GM19035 (cell line): ENCODE measurements around the gene MRPL24.
"Not testable (repeated sequence)": the region's sequence is repeated elsewhere in the genome, so short reads cannot be mapped to it uniquely, and the experiment has no call there.

Experiments
- ATAC-seq: cut with Tn5 transposase; IDR thresholded peaks from one replicate; pipeline ENCODE4 v1.9.1; 2021; ENCODE audit not compliant: unreplicated experiment

MRPL24 gene

DNA sequence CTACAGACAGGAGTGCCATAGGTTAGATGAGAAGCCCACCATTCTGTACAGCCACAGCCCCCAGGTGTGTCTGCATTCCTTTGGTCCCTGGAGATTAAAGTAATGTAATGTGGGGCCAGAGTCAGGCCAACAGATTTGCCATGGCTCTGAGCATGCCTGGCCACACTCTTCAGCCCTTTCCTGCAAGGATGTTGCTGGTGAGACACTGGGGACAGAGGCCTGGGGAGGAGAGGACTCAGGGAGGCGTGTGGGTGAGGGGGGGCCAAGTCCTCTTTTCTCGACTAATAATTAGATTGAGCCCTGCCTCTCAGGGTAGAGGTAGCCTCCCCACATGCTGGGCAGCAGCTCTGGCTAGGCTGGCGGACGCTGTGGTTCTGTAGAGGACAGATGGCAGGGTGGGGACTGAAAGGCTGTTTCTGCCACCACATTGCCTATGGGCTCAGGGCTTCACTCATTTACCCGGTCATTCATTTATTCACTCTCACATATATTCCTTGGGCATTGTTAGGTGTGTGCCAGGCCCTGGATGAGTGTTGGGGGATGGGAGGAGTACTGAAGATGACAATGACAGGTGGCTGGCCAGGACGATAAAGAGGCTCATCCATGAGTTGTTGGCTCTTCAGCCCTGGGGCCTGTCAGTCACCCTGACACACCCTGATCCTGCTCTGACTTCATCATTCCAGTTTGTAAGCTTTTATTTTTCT is 19.4 kb upstream of the MRPL24 start:
- ATAC-seq, result no peak

DNA sequence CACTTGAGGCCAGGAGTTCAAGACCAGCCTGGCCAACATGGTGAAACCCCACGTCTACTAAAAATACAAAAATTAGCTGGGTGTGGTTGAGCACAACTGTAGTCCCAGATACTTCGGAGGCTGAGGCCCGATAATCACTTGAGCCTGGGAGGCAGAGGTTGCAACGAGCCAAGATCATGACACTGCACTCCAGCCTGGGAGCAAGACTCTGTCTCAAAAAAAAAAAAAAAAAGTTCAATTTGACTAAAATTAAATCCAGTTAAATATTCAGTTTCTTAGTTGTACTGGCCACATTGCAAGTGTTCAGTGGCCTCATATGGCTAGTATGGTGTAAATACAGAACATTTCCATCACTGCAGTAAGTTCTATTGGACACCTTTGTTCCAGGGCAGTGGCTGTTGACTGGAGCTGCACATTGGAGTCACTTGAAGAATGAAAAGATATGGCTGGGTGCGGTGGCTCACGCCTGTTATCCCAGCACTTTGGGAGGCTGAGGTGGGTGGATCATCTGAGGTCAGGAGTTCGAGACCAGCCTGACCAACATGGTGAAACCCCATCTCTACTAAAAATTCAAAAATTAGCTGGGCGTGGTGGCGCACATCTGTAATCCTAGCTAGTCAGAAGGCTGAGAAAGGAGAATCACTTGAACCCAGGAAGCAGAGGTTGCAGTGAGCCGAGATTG is 16.8 kb upstream of the MRPL24 start:
- not testable (repeated sequence) for ATAC-seq

DNA sequence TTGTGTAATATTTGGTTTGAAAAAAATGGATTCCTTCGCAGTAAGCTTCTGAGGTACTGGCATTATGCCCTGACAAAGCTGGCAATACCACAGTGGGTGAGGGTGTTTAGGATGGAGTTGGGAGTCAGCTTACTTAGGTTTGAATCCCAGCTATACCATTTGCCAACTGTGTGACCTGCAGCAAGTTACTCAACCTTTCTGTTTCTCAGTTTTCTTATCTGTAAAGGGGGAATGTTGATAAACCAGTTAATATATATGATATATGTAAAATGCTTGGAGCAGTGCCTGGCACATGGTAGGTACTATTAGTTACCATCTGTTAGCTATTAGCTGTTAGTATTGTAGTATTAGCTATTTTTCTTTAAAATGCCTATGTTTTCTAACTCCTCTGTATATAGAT is 15.5 kb upstream of the MRPL24 start:
- ATAC-seq, result no peak

DNA sequence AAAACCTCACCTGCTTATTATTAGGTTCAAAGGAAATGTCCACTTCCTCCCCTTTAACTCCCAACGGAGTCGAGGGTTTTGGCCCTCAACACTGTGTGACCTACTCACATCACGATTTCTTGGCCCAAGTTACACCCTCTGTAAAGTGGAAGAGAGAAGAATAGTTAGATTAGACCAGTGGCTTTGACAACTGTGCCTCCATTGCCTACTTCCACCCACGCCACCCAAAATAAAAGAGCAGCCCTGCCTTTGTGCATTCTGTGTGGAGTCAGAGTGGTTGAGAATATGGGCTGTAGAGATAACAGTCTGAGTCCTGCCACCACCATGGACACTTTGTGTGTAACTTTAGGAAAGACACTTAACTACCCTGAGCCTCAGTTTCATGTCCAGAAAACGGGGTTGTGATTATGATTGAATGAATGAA is 14.7 kb upstream of the MRPL24 start:
- no peak for ATAC-seq

DNA sequence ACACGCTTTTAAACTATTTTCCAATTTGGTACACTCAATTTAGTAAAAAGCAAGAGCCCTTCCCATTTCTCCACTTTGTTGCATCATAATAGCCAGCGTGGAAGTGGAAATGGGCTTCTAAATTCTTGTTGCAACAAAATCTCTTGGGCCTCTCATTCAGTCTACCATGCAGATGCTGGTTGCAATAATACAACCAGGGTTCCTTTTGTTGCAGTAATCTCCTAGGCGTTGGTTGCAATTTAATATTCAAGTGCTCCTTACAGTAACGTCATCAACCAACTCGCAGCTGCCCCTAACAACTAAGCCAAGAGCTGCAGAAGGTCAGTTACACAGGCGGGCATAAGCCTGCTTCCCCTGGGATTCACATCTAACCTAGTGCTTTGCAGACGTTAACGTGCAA is 13.3 kb upstream of the MRPL24 start:
- ATAC-seq, result no peak

DNA sequence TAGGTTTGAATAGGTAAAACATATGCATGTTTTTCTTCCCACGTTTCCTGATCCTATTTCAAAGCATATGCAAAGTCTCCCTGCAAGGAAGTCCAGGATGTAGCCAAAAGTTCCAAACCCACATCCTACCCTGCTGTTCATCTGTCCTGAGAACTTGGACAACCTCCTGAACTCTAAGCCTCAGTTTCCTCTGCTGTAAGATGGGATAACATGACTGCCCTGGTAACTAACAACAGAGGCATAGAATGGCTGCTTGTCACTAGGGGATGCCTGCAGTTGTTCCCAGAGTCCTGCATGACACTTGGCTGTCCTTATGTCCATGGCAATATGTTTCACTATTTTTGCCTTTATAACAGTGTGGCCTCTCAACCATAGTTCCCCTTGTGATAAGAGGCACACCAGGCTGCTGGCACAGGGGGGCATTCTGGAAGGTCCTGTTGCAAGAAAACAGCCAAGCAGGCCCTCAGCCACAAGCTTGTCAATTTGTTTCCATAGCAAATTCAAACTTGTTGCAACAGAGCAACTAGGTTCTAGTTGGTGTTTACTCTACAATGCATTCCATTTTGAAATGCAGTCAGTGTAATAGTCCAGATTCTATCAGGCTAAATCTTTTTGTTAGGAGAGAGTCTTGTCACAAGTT is 12.1 kb upstream of the MRPL24 start:
- no peak for ATAC-seq

DNA sequence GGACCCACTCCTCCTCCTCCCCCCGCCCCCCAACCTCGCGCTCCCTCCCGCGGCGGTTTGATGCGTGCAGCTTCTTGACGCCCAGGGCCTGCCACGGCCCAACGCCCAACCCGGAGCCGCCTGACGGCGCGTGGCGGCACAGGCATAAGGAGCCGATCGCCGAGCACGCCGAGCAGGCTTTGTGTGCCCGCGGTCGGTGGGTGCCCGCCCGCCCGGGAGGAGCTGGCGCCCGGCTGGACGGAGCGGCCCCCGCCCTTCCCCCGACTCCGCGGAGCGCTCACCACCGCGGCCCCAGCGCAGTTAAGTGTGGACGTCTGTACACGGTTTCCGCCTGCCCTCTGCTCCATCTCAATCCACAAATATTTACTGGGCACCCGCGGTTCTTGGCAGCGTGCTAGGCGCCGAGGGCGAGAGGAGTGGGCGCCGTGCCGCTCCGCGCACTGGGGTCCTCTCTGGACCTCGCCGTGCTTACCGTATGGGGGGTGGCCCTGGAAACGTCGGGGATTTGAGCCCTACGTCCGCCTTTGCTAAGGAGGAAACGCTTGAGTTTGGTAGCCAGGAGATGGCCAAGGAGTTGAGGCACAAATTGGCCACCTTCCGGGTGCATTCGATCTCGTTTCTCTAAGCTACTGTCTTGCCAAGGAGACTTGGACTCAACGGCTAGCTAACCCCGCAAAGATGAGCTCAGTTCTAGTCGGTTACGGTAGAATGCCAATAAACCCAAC is 11.0 kb upstream of the MRPL24 start:
- ATAC-seq, result peak; percentile 70

DNA sequence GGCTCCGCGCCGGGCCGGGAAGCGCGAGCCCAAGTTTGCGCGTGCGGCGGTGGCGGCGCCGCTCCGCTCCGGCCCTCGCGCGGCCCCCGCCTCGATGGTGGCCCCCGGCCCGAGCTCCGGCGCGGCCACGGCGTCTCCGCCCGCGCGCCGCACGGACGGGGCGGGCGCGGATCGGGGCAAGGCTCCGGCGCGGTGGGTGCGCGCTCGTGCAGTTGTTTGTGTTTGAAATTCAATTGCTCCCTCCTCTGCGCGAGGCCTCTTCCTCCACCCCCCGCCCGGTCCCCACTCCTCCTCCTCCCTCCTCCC is 10.5 kb upstream of the MRPL24 start, which contains the start of gene HDGF:
HDGF (minus strand) TSS at position 225 of the 306 bp plus-strand sequence. CDS start 246 bp downstream, outside the sequence.
- ATAC-seq, result no peak

DNA sequence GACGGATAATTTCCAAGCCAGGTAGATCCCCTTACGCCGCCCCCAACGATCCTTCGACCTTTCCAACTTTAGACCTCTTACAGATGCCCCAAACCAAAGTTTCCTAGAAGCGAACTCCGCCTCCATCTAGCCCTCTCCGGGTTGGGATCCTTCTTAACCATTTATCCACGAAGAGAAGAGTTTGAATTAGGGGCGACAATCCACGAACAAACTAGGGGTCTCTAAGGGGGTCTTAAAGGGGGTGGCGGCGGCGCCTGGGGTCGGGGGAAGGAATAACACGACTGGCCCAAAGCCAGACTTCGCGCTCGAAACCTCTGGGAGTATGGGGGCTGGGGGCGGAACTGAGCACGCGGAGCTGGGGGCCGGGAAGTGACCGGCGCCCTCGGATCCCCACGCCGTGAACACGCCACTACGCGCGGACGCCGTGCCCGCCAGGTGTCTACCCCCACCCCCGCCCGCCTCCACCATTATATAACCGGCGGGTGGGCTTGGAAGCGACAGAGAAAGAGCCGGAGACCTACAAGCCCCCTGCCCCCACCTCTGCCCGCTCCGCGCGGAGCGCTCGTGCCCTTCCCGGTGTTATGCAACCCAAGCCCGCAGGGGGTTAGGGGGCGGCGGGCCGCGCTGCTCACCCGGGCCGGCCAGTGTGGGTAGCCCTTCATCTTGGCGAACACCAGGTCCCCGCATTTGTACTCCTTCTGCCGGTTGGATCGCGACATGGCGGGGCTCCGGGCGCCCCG is 10.0 kb upstream of the MRPL24 start:
- peak; percentile 12 for ATAC-seq

DNA sequence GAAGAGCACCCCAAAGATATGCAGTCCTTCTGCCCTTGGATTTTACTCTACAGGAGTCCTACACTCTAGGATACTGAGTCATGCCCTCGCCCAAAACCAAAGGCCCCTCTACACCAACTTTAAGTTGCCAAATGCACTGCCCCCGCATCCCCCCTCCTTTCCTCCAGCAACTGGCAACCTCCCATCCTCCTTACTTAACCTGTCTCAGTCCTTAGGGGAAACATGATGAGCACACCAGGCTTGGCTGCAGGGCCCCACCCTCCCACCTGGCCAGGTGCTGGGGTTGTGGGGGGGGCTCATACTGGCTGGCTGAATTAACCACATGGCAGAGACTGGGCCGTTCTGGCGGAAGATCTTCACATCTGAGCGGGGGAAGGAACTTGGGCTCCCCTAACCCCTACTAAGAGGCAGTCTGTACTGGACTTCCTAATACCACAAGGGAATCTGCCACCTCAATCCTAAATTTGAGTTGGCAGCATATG is 9.3 kb upstream of the MRPL24 start:
- ATAC-seq, result no peak

DNA sequence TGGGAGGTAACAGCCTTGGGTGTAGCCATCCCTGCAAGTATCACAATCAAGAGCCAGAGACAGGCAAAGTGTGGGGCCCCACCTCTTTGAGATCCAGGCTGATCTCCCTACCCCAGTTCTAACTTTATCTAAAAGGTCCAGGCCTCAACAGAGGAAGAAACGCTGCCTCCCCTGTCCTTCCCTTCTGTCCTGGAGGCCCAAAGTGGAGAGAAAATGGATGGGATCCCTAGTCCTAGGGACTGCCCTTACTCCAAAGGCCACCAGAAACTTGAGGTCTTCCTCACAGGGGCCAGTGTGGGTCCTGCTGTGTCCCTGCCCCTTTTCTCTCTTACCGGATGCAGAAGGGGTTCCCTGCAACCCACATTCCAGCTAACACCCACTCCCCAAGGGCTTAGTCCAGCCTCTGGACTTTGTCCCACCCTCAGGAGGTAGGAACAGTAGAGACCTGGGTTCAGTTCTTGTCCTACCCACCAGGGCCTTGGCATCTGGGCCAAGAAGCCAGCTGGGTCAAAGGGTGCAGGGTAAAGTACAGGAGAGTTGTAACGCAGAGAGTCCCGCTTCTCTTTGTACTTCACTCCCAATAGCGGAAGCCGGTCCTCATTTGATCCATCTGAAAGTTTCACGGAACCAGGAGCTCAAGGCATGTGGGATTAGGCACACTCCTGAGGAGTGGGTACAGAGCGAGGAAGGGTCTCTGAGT is 8.7 kb upstream of the MRPL24 start:
- no peak for ATAC-seq

DNA sequence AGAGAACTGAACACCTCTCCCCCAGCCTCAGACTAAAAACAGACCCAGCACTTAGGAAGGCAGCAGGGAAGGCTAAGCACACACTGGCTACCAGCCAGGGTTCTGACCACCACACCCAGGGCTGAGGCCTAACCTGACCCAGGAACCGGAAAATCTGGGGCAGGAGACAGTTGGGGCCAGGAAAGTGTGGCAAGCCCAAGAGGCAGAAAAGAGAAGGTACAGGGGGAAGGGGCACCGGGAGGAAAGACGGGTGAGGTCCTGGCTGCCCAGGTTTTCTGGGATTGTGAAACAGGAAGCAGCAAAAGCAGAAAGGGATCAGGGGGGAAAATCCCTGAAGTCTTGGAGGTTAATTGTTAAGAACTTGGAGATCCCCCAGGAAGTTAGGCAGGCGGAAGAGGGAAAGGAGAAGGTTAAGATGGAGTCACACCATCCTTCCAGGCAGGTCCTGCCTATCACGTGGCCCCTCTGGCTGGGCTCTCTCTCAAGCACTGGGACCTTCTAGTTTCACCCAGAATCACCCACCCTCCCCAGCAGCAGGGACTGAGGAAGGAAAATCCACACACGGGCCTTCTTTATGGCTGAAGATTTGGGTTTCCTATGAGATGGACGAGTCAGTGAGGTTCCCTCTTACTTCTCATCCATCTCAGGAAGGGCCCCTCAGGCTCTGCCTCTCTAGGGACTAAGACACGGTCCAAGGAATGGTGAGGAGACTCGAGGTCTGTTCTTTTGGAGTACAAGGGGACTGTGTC is 8.0 kb upstream of the MRPL24 start:
- no peak for ATAC-seq

DNA sequence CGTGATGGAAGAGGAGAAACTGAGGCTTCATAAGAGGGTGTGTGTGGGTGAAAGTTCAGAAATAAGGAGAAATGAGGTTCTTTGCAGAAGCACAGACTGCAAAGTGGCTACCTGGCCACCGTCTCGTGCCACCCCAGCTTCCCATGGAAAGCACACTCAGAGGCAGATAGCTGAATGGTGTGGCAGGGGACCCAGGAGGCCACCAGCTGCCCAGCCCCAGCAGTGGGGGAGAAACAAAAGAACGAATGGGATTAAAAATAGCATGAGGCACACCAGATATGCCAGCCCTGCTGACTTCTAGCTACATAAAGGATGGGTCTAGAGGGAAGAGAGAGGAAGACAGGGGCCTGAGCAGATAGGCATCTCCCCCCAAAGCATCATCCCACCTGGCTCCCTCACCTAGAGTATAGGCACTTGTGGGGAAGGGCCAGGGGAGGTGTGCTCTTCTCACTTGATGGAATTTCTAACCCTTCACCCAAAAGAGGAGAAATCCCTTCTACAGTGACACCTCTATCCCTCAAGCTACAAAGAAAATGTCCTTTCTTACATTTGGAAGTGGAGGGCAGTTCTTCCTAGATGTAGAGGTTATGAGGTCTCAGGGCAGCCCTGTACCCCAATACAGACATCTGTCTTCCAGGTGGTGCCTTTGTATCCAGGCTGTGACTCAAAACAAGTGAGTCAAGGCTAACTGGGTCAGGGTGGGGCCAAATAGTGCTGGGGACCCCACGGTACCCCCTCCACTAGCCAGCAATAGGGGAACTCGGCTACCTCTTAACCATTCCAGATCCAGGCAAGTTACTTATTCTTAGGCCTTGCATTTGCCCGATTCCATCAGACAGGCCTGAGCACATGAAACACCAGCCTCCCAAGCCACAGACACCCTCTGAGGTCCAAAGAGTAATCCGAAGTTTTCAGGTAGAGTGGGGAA is 7.1 kb upstream of the MRPL24 start:
- no peak for ATAC-seq

DNA sequence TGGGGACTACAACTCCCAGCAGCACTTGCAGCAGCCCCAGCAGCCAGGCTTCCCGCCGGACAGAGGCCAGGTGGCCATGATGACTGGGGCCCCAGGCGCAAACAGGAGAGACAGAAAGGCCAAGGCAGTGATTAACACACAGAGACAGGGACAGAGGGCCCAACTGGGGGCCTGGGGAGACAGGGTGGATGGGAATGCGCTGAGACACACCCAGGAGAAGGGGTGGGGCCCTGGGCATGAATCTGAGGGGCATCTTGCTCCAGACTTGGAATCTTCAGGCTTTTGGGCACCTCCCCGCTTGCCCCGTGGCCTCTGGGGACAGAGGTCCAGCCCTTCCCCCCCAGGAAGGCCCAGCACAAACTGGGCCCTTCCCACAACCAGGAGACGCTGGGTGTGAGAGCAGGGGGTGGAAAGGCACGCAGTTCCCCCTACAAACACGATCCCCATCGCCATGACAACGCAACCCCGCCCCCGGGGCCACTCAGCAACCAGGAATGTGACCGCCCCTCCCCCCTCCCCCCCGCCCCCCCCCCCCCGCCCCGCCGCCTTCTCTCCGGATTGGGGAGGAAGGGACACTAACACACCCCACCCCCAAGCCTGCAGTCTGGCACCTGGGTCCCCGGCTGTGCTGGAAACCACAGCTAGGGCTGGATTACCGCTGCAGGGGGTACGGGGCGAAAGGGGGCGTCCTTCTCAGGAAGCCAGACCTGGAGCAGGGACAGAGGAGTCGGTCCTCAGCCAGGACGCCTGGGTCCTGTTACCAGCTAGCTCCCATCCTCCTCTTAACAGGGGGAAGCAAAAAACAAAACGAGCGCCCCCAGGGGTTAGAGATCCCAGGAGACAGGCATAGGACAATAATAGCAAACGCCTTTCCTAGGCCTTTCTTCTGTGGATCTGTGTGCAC is 6.1 kb upstream of the MRPL24 start:
- no peak for ATAC-seq

DNA sequence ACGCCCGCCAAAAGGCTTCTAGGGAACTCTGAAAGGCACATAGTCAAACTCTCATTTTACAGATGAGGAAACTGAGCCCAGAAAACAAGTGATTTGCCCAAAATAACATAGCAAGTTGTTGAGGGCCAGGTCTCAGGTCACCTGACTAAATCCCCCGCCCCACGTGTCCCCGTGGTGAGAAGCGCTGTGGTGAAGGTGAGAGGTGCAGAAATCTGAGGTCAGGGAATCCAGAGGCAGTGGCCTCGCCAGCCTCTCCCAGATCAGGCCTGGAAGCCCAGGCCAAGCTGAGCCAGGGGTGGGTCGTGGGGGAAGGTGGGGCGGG is 5.5 kb upstream of the MRPL24 start:
- ATAC-seq, result no peak

DNA sequence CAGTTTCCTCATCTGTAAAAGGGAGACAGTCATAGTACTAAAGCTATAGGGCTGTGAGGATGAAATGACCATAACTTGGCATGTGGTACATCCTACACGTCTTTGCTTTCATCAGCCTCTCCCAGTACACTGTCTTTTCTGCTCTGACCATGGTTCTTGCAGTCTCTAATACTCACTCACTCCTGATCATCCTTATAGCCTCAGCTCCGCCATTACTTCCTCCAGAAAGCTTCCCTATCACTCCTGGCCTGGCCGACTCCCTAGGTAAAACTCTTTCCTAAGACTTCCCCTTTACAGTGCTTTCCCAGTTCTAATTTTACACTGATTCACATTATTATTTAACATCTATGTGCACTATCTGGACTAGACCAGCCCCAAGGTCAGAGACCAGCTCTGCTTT is 5.0 kb upstream of the MRPL24 start:
- ATAC-seq, result no peak

DNA sequence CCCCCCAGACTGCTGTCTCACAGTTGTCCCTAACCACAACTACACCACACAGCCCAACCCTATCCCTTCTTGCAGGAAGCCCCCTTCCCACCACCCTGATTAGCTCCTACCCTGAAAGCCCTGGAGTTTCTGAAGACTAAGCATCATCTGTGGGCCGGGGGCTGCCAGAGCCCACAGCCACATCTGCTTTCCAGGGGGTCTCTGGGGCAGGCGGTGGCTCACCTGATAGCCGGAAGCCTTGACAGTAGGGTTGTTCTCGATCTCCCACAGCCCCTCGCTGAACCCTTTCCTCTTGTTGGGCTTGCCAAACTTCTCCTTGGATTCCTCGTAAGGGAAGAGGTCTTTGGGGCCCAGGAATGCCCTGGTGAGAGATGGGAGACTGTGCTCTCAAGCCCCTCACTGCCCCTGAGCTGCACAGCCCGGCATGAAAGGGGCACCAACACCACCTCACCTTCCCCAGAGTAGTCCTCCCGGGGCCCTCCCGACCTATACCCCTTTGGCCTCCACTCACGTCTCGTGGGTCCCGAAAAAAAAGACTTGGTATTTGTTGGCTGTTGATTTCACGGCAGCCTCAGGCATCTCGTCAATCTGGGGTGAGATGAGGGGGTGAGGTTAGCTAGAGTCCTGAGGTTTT is 4.0 kb upstream of the MRPL24 start:
- no peak for ATAC-seq
